HepG2 (cell line): Measurements from ENCODE around the gene SLC22A31. TPM values are rescaled to one million over a fixed set of nuclear protein-coding genes. Genes with fewer than 3 reads are reported as not detected.
A peak's percentile ranks its signal among the peaks of the same experiment; 100 is the strongest.

Experiments
- BRCA1 ChIP-seq: sonication (generic); formaldehyde crosslinking; IDR thresholded peaks from 2 replicates; pipeline ENCODE4 v1.4.0; 2020; ENCODE audit warnings: missing genetic modification reagents
- KDM5A ChIP-seq: fragments of 200-600 bp; sonication (generic); IDR thresholded peaks from 2 replicates; pipeline ENCODE4 v1.7.0; 2018; ENCODE audit warnings: antibody characterized with exemption, mild to moderate bottlenecking, low read length, borderline replicate concordance
- KLF12 ChIP-seq: sonication (generic); formaldehyde crosslinking; IDR thresholded peaks from 2 replicates; pipeline ENCODE4 v1.4.0; 2020; ENCODE audit warnings: missing genetic modification reagents, borderline replicate concordance
- MBNL3 ChIP-seq: fragments of 250-450 bp; sonication (Bioruptor Pico); conservative IDR thresholded peaks from 2 replicates; pipeline ENCODE4 v1.8.0; 2022; ENCODE audit warnings: mild to moderate bottlenecking, inconsistent platforms
- MEIS2 ChIP-seq: sonication (generic); formaldehyde crosslinking; IDR thresholded peaks from 2 replicates; pipeline ENCODE4 v1.9.0; 2021; ENCODE audit warnings: mild to moderate bottlenecking, missing genetic modification reagents
- NCOA2 ChIP-seq: sonication (generic); formaldehyde crosslinking; IDR thresholded peaks from 2 replicates; pipeline ENCODE4 v1.8.0; 2022; ENCODE audit warnings: inconsistent platforms
- PTBP1 ChIP-seq: fragments of 200-400 bp; formaldehyde crosslinking; IDR thresholded peaks from 2 replicates; pipeline ENCODE4 v1.6.1; 2018; ENCODE audit warnings: low read length, low read depth; ENCODE audit not compliant: poor library complexity, severe bottlenecking
- ZBTB3 ChIP-seq: sonication (generic); formaldehyde crosslinking; IDR thresholded peaks from 2 replicates; pipeline ENCODE4 v1.4.0; 2020; ENCODE audit warnings: low read depth, mild to moderate bottlenecking, moderate library complexity, missing genetic modification reagents, borderline replicate concordance
- ZEB1 ChIP-seq: IDR thresholded peaks from 2 replicates; pipeline ENCODE4 v1.6.1; 2012; ENCODE audit warnings: mild to moderate bottlenecking, low read depth, inconsistent platforms; ENCODE audit not compliant: insufficient replicate concordance
- ZNF34 ChIP-seq: sonication (generic); formaldehyde crosslinking; IDR thresholded peaks from 2 replicates; pipeline ENCODE4 v1.4.0; 2020; ENCODE audit warnings: mild to moderate bottlenecking, missing genetic modification reagents, borderline replicate concordance
- ZNF598 ChIP-seq: sonication (generic); formaldehyde crosslinking; IDR thresholded peaks from 2 replicates; pipeline ENCODE4 v1.5.1; 2020; ENCODE audit warnings: mild to moderate bottlenecking, missing genetic modification reagents, borderline replicate concordance
- polyA plus RNA-seq, 8 experiments: library from polyadenylated mRNA; depleted of rRNA in 3 of 8; stranded (reverse) in 7 of 8; unstranded in 1 of 8; fragments of >200 nt; fragmentation: Illumina TruSeq in 4 of 8; extraction: Trizol in 4 of 8; gene quantifications; 2 replicates each; pipeline versions ENCODE4 v1.2.1 to v1.2.3, GENCODE V29; 2011 to 2016; ENCODE audit warnings: low read depth in 4 of 8, missing spikeins in 1 of 8, mixed read lengths in 1 of 8; ENCODE audit not compliant: insufficient read depth in 1 of 8
- total RNA-seq, 5 experiments: library from RNA; depleted of rRNA; stranded (reverse); fragments of >200 nt; fragmentation: Illumina TruSeq; extraction: Trizol; gene quantifications; 2 replicates each; pipeline ENCODE4 v1.2.3, GENCODE V29; 2016; ENCODE audit warnings: low read depth in 1 of 5
- TF ChIP-seq, protein P1 (sequence below): sonication (generic); formaldehyde crosslinking; conservative IDR thresholded peaks from 2 replicates; pipeline ENCODE4 v1.4.0; 2020; ENCODE audit warnings: missing genetic modification reagents
- TF ChIP-seq, protein P2 (sequence below): IDR thresholded peaks from 2 replicates; pipeline ENCODE4 v1.6.1; 2016; ENCODE audit warnings: low read depth, missing genetic modification reagents, missing compliant biosample characterization
- TF ChIP-seq, protein P3 (sequence below): sonication (generic); formaldehyde crosslinking; IDR thresholded peaks from 2 replicates; pipeline ENCODE4 v1.4.0; 2020; ENCODE audit warnings: missing genetic modification reagents
- TF ChIP-seq, protein P4 (sequence below): IDR thresholded peaks from 2 replicates; pipeline ENCODE4 v1.6.1; 2016; ENCODE audit warnings: missing compliant biosample characterization, missing genetic modification reagents, borderline replicate concordance

The SLC22A31 gene
- total and polyA plus RNA-seq, 2 of the 13 experiments (the other 11 are each of a cell fraction or from before 2014, with no cell fraction given): 67.3 to 83.3 TPM

DNA sequence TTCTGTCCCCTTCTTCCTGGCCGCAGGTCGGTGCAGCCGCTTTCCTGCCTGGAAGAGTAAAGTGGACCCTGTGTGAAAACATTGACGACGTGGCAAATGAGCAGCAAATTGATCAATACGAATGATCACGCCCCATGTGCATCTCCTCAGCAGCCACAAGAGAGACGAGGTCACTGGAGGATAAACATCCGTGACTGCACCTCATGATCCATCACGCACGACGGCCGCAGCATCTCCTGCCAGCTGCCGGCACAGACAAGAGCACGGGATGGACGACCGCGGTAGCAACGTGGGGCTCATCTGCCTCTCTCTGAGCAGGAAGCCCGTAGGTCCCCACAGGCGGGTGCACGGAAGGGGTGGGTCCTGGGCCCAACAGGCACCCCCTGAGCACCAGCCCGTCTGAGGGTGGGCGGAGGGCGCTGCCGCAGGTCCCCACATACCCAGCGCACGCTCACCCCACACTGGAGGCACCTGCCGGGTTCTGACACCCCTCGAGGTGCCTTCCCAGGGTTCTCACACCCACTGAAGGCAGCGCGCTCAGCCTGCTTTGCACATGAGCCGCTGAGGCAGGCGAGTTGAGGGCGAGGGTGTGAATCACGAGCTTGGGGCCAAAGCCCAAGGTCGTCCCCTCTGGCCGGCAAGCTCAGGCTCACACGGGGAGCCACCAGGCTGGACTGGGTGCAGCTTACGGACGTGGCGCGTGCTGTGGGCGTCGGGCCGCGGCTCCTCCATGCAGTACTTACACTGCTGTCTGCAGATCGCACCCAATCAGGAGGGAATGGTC lies 41.1 kb downstream of the SLC22A31 start (continued):
- TF ChIP-seq ZBTB3 (peak; percentile 34; the same call in 1 of the 2 replicates), ZNF598 (CRISPR knock-in tag) (peak; percentile 92), MEIS2 (CRISPR knock-in tag) (0 out of 2 replicates have a peak, but pooled peaks have one; percentile 33), BRCA1 (CRISPR knock-in tag) (peak; percentile 82; the same call in 1 of the 2 replicates), NCOA2 (CRISPR knock-in tag) (peak; percentile 56; the same call in 1 of the 2 replicates), KDM5A (no peak), ZEB1 (no peak), KLF12 (CRISPR knock-in tag) (no peak), ZNF34 (no peak), PTBP1 (no peak), MBNL3 (CRISPR knock-in tag) (no peak)
- TF ChIP-seq, protein P1, sequence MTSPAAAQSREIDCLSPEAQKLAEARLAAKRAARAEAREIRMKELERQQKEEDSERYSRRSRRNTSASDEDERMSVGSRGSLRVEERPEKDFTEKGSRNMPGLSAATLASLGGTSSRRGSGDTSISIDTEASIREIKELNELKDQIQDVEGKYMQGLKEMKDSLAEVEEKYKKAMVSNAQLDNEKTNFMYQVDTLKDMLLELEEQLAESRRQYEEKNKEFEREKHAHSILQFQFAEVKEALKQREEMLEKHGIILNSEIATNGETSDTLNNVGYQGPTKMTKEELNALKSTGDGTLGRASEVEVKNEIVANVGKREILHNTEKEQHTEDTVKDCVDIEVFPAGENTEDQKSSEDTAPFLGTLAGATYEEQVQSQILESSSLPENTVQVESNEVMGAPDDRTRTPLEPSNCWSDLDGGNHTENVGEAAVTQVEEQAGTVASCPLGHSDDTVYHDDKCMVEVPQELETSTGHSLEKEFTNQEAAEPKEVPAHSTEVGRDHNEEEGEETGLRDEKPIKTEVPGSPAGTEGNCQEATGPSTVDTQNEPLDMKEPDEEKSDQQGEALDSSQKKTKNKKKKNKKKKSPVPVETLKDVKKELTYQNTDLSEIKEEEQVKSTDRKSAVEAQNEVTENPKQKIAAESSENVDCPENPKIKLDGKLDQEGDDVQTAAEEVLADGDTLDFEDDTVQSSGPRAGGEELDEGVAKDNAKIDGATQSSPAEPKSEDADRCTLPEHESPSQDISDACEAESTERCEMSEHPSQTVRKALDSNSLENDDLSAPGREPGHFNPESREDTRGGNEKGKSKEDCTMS (CRISPR knock-in tag): no peak
- TF ChIP-seq, protein P2, sequence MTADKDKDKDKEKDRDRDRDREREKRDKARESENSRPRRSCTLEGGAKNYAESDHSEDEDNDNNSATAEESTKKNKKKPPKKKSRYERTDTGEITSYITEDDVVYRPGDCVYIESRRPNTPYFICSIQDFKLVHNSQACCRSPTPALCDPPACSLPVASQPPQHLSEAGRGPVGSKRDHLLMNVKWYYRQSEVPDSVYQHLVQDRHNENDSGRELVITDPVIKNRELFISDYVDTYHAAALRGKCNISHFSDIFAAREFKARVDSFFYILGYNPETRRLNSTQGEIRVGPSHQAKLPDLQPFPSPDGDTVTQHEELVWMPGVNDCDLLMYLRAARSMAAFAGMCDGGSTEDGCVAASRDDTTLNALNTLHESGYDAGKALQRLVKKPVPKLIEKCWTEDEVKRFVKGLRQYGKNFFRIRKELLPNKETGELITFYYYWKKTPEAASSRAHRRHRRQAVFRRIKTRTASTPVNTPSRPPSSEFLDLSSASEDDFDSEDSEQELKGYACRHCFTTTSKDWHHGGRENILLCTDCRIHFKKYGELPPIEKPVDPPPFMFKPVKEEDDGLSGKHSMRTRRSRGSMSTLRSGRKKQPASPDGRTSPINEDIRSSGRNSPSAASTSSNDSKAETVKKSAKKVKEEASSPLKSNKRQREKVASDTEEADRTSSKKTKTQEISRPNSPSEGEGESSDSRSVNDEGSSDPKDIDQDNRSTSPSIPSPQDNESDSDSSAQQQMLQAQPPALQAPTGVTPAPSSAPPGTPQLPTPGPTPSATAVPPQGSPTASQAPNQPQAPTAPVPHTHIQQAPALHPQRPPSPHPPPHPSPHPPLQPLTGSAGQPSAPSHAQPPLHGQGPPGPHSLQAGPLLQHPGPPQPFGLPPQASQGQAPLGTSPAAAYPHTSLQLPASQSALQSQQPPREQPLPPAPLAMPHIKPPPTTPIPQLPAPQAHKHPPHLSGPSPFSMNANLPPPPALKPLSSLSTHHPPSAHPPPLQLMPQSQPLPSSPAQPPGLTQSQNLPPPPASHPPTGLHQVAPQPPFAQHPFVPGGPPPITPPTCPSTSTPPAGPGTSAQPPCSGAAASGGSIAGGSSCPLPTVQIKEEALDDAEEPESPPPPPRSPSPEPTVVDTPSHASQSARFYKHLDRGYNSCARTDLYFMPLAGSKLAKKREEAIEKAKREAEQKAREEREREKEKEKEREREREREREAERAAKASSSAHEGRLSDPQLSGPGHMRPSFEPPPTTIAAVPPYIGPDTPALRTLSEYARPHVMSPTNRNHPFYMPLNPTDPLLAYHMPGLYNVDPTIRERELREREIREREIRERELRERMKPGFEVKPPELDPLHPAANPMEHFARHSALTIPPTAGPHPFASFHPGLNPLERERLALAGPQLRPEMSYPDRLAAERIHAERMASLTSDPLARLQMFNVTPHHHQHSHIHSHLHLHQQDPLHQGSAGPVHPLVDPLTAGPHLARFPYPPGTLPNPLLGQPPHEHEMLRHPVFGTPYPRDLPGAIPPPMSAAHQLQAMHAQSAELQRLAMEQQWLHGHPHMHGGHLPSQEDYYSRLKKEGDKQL (CRISPR knock-in tag): peak; percentile 35; the same call in 1 of the 2 replicates
- TF ChIP-seq, protein P3, sequence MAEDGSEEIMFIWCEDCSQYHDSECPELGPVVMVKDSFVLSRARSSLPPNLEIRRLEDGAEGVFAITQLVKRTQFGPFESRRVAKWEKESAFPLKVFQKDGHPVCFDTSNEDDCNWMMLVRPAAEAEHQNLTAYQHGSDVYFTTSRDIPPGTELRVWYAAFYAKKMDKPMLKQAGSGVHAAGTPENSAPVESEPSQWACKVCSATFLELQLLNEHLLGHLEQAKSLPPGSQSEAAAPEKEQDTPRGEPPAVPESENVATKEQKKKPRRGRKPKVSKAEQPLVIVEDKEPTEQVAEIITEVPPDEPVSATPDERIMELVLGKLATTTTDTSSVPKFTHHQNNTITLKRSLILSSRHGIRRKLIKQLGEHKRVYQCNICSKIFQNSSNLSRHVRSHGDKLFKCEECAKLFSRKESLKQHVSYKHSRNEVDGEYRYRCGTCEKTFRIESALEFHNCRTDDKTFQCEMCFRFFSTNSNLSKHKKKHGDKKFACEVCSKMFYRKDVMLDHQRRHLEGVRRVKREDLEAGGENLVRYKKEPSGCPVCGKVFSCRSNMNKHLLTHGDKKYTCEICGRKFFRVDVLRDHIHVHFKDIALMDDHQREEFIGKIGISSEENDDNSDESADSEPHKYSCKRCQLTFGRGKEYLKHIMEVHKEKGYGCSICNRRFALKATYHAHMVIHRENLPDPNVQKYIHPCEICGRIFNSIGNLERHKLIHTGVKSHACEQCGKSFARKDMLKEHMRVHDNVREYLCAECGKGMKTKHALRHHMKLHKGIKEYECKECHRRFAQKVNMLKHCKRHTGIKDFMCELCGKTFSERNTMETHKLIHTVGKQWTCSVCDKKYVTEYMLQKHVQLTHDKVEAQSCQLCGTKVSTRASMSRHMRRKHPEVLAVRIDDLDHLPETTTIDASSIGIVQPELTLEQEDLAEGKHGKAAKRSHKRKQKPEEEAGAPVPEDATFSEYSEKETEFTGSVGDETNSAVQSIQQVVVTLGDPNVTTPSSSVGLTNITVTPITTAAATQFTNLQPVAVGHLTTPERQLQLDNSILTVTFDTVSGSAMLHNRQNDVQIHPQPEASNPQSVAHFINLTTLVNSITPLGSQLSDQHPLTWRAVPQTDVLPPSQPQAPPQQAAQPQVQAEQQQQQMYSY (CRISPR knock-in tag): no peak
- TF ChIP-seq, protein P4, sequence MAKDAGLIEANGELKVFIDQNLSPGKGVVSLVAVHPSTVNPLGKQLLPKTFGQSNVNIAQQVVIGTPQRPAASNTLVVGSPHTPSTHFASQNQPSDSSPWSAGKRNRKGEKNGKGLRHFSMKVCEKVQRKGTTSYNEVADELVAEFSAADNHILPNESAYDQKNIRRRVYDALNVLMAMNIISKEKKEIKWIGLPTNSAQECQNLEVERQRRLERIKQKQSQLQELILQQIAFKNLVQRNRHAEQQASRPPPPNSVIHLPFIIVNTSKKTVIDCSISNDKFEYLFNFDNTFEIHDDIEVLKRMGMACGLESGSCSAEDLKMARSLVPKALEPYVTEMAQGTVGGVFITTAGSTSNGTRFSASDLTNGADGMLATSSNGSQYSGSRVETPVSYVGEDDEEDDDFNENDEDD (CRISPR knock-in tag): peak; percentile 89; the same call in 1 of the 2 replicates
